GM18868 (cell line): ENCODE measurements around the gene XIST.
"Not testable (repeated sequence)": the region's sequence is repeated elsewhere in the genome, so short reads cannot be mapped to it uniquely, and the experiment has no call there.

Source experiments
- ATAC-seq: cut with Tn5 transposase; IDR thresholded peaks from one replicate; pipeline ENCODE4 v1.9.1; 2021; ENCODE audit warnings: mild to moderate bottlenecking, moderate library complexity; ENCODE audit not compliant: unreplicated experiment

The XIST gene

GRCh38 chrX:73817393-73818199, 34.9 kb downstream of the XIST start:
- no peak for ATAC-seq

- no peak for ATAC-seq
Measured at GRCh38 chrX:73812256-73812655, 40.3 kb downstream of the XIST start.

- not testable (repeated sequence) for ATAC-seq
Measured at GRCh38 chrX:73804109-73804508, 48.4 kb downstream of the XIST start.

- ATAC-seq: no peak
Measured at GRCh38 chrX:73799888-73800287, 52.6 kb downstream of the XIST start.

- ATAC-seq: not testable (repeated sequence)
Measured at GRCh38 chrX:73792511-73792910, 60.0 kb downstream of the XIST start.

GRCh38 chrX:73785493-73785892, 67.0 kb downstream of the XIST start:
- no peak for ATAC-seq
